ENCODE data around the gene POLR3B. TPM values are rescaled to one million over a fixed set of nuclear protein-coding genes. Genes with fewer than 3 reads are reported as not detected.

The POLR3B gene
- total RNA-seq, 1 experiment from 2014 or later, result 10.7 TPM

- Histone ChIP-seq H3K9me2 (ENCODE audit: insufficient read depth) (no peaks in the 10 kb centered on the region), H2AFZ (ENCODE audit: low read depth, low read length, poor library complexity, severe bottlenecking) (no peak overlapping the region), H3K4me1 (ENCODE audit: control insufficient read depth in 1 of 2, insufficient read depth in 2 of 2, low read length in 2 of 2) (peaks cover 0 to 3% of the 10 kb centered on the region in 2 experiments; a peak in 1 of 4 replicates), H3K9me3 (ENCODE audit: control insufficient read depth in 1 of 2, insufficient read depth in 1 of 2, low read depth in 1 of 2, low read length in 2 of 2) (no peaks in the 10 kb centered on the region), H3K79me2 (ENCODE audit: insufficient read depth, low read length) (no peaks in the 10 kb centered on the region), H3K4me2 (ENCODE audit: low read length) (no peak overlapping the region), H3K27me3 (ENCODE audit: insufficient read depth, low read length) (no peaks in the 10 kb centered on the region), H3K4me3 (replicated peaks in 1 of 2; ENCODE audit: low read depth in 1 of 2, low read length in 2 of 2) (no peak overlapping the region), H3K36me3 (ENCODE audit: control insufficient read depth in 1 of 2, insufficient read depth in 2 of 2, low read length in 2 of 2) (no peaks in the 10 kb centered on the region; a peak in 1 of 4 replicates), H3K9ac (ENCODE audit: low read length) (no peak overlapping the region), H3K27ac (ENCODE audit: low read depth, low read length) (no peak overlapping the region), H4K20me1 (ENCODE audit: insufficient read depth) (no peaks in the 10 kb centered on the region)
- BruUV-seq (replicated peaks), result no TSS peak
- no peak for TF ChIP-seq POLR2AphosphoS5 (IDR thresholded peaks at IDR 0.05; ENCODE audit: low read depth, low read length)
- TF ChIP-seq EGR1 (IDR thresholded peaks at IDR 0.05; ENCODE audit: low read depth), result no peak
- no peak for TF ChIP-seq ELF1 (IDR thresholded peaks at IDR 0.05; ENCODE audit: borderline replicate concordance, low read depth)
- TF ChIP-seq TCF7L2 (IDR thresholded peaks at IDR 0.05; ENCODE audit: borderline replicate concordance, extremely low read depth, insufficient read depth, insufficient read length), result no peak
- ChIA-PET CTCF (no interaction called here), POLR2A (no interaction called here), RAD21 (ENCODE audit: low non-redundant PET in 1 of 2, low total read pairs in 2 of 2, uncharacterized antibody in 2 of 2, unreplicated experiment in 2 of 2) (no interaction called here)
- ATAC-seq, result no peak
- DNase-seq (ENCODE audit: low read depth, low spot score), result no peak
- intact Hi-C loops (cut with micrococcal nuclease), result no loop called here
Observed at GRCh38 chr12:106429636-106430035, 72.1 kb downstream of the POLR3B start.

- CTCF ChIA-PET, result no interaction called here
- BruUV-seq (replicated peaks), result no TSS peak
- intact Hi-C loops (cut with micrococcal nuclease), result no loop called here
Observed at GRCh38 chr12:106431839-106432411, 74.4 kb downstream of the POLR3B start.

More at GRCh38 chr12:106431839-106432411, 74.4 kb downstream of the POLR3B start:
- H3K27me3 ChIP-seq (ENCODE audit: insufficient read depth, low read length), result no peaks in the 10 kb centered on the region
- ChIA-PET POLR2A (no interaction called here), RAD21 (ENCODE audit: low non-redundant PET in 1 of 2, low total read pairs in 2 of 2, uncharacterized antibody in 2 of 2, unreplicated experiment in 2 of 2) (no interaction called here)
- no peak overlapping the region for H3K4me3 ChIP-seq (replicated peaks in 1 of 2; ENCODE audit: low read depth in 1 of 2, low read length in 2 of 2)
- ATAC-seq (no peak), DNase-seq (ENCODE audit: low read depth, low spot score) (no peak)
- H3K79me2 ChIP-seq (ENCODE audit: insufficient read depth, low read length), result no peaks in the 10 kb centered on the region
- no peaks in the 10 kb centered on the region for H3K4me1 ChIP-seq (ENCODE audit: control insufficient read depth in 1 of 2, insufficient read depth in 2 of 2, low read length in 2 of 2)
- no peak overlapping the region for H3K9ac ChIP-seq (ENCODE audit: low read length)
- H3K9me3 ChIP-seq (ENCODE audit: control insufficient read depth in 1 of 2, insufficient read depth in 1 of 2, low read depth in 1 of 2, low read length in 2 of 2), result no peaks in the 10 kb centered on the region
- H4K20me1 ChIP-seq (ENCODE audit: insufficient read depth), result no peaks in the 10 kb centered on the region
- TF ChIP-seq JUND (IDR thresholded peaks at IDR 0.05), result no peak
- no peak for TF ChIP-seq YY1 (IDR thresholded peaks at IDR 0.05; ENCODE audit: extremely low read depth, insufficient replicate concordance, low read depth, low read length)
- no peak for TF ChIP-seq REST (IDR thresholded peaks at IDR 0.05; ENCODE audit: low read depth)
- H2AFZ ChIP-seq (ENCODE audit: low read depth, low read length, poor library complexity, severe bottlenecking), result no peak overlapping the region
- H3K9me2 ChIP-seq (ENCODE audit: insufficient read depth), result no peaks in the 10 kb centered on the region
- H3K27ac ChIP-seq (ENCODE audit: low read depth, low read length), result no peak overlapping the region
- H3K4me2 ChIP-seq (ENCODE audit: low read length), result no peak overlapping the region
- no peaks in the 10 kb centered on the region; a peak in 1 of 4 replicates for H3K36me3 ChIP-seq (ENCODE audit: control insufficient read depth in 1 of 2, insufficient read depth in 2 of 2, low read length in 2 of 2)

All from HCT116 (cell line).